Gastroesophageal sphincter (tissue), 4 donors: Measurements from ENCODE around the gene ZBTB47. TPM values are rescaled to one million over a fixed set of nuclear protein-coding genes. Genes with fewer than 3 reads are reported as not detected.

Experiments used
- ATAC-seq: fragments of 150-250 bp; one replicate; pipeline ENCODE4 v1.9.1; 2016; ENCODE audit warnings: mild to moderate bottlenecking, moderate library complexity
- H3K27ac ChIP-seq, 4 donors: fragments of 200-600 bp; sonication (generic) in 3 of 4; 1 replicate in 3 of 4; 2 replicates in 1 of 4; pipeline ENCODE4 v1.5.1; 2016 to 2019
- H3K27me3 ChIP-seq: fragments of 200-600 bp; sonication (generic); one replicate; pipeline ENCODE4 v1.5.1; 2019
- H3K36me3 ChIP-seq, 2 donors: fragments of 200-600 bp; sonication (generic); one replicate each; pipeline ENCODE4 v1.5.1; 2019; ENCODE audit warnings: control low read depth in 1 of 2
- H3K4me1 ChIP-seq, 3 donors: fragments of 200-600 bp; sonication (generic); 1 replicate in 2 of 3; 2 replicates in 1 of 3; pipeline ENCODE4 v1.5.1; 2016 to 2019; ENCODE audit warnings: control low read depth in 2 of 3
- H3K4me3 ChIP-seq, 2 donors: fragments of 200-600 bp; sonication (generic); one replicate each; pipeline ENCODE4 v1.5.1; 2019; ENCODE audit warnings: mild to moderate bottlenecking in 1 of 2, moderate library complexity in 1 of 2
- H3K9me3 ChIP-seq, 3 donors: fragments of 200-600 bp; sonication (generic); one replicate each; pipeline ENCODE4 v1.5.1; 2017 to 2019; ENCODE audit warnings: control low read depth in 2 of 3
- CTCF ChIP-seq, 4 experiments: fragments of 200-600 bp in 2 of 4; fragments of 450-650 bp in 2 of 4; sonication (generic) in 1 of 4; IDR thresholded peaks; one replicate each; pipeline ENCODE4 v1.5.1; 2017 to 2019; ENCODE audit warnings: antibody characterized with exemption in 4 of 4, mild to moderate bottlenecking in 2 of 4, moderate library complexity in 2 of 4
- EP300 ChIP-seq: sonication (generic); formaldehyde crosslinking; IDR thresholded peaks from one replicate; pipeline ENCODE4 v1.6.1; 2017; ENCODE audit warnings: antibody characterized with exemption, mild to moderate bottlenecking
- POLR2A ChIP-seq, 2 donors: fragments of 450-650 bp; IDR thresholded peaks; one replicate each; pipeline ENCODE4 v1.6.1; 2017; ENCODE audit warnings: antibody characterized with exemption in 2 of 2, mild to moderate bottlenecking in 2 of 2, moderate library complexity in 1 of 2
- POLR2AphosphoS5 ChIP-seq: sonication (generic); formaldehyde crosslinking; IDR thresholded peaks from one replicate; pipeline ENCODE4 v1.6.1; 2017; ENCODE audit warnings: antibody characterized with exemption
- WGBS, 2 donors: methylation state at CpG; one replicate each; pipeline ENCODE4 v1.1.5; 2018; ENCODE audit warnings: low coverage in 1 of 2; 5-methylcytosine and 5-hydroxymethylcytosine counted together
- total RNA-seq, 4 donors: library from RNA; depleted of rRNA; stranded (reverse); fragments of >200 nt; gene quantifications; one replicate each; pipeline ENCODE4 v1.1.0, GENCODE V29; 2016

The ZBTB47 gene
- total RNA-seq: 100 to 1,000 TPM in 3 of 4 donors, 10 to 100 TPM in 1; 86.8 to 152 (median 110) TPM

- Histone ChIP-seq H3K9me3 (no peaks in the 10 kb centered on the region), H3K4me3 (peak within 1 kb of the TSS; percentile 92 to 95), H3K27me3 (no peaks in the 10 kb centered on the region), H3K36me3 (peaks cover 0 to 21% of the 10 kb centered on the region in 2 donors), H3K27ac (peak within 1 kb of the TSS; percentile 93 to 97 (median 96)), H3K4me1 (peaks cover 7 to 80% (median 40%) of the 10 kb centered on the region in 3 donors)
- TF ChIP-seq POLR2A (IDR thresholded peaks at IDR 0.05) (no peak), EP300 (no peak), POLR2AphosphoS5 (peak; percentile 53)
- WGBS, 2 donors: no CpG with 5 or more reads among the region's 31 CpGs
- peak; percentile 57 for ATAC-seq
These were observed at the start of gene ZBTB47 for GRCh38 chr3:42653560-42654330. ZBTB47 (plus strand) TSS chr3:42653697; CDS start chr3:42658356, 4,659 bp downstream.

DNA sequence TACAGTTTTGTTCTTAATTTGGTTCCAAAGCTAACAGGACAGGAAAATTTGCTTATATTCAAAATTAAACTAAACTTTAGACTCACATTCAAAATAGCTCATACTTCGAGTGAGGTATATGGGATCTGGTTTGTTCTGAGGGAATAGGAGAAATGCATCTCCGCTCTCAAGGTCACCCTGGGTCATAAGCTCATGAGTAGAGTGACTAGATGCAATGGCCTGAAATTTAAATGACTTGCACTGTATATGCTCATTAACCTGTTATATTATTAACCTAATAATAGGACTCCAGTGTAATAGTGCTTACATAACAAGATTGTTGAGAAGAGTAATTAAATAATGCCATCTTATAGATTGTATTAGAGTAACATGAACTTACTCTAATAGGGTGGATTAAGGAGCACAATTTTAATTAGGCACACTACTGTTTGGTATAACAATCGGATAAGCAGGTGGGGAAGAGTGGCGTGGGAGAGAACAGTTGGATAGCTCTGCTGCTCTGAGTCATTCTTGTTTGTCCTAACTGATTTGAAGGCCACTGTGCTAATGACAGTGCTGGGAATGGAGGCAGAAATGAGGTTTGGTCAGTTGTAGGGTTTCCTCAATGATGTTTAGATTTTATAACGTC lies 47.8 kb upstream of the ZBTB47 start:
- WGBS, 2 donors: 43 to 52% methylated on average over 5 of the region's 5 CpGs
- TF ChIP-seq POLR2AphosphoS5: no peak
- peaks cover 0 to 7% (median 0%) of the 10 kb centered on the region in 3 donors for H3K9me3 ChIP-seq
- H3K36me3 ChIP-seq: peaks cover 0 to 10% of the 10 kb centered on the region in 2 donors
- no peaks in the 10 kb centered on the region for H3K27me3 ChIP-seq
- no peak overlapping the region for H3K4me3 ChIP-seq
- H3K27ac ChIP-seq: peak overlapping the region in 3 of 4 donors; percentile 17 to 34 (median 32)
- no peak for ATAC-seq
- H3K4me1 ChIP-seq: peaks cover 12 to 69% (median 24%) of the 10 kb centered on the region in 3 donors

GRCh38 chr3:42608581-42608980 lies 44.9 kb upstream of the ZBTB47 start:
- peaks cover 0 to 9% of the 10 kb centered on the region in 2 donors for H3K36me3 ChIP-seq
- H3K4me3 ChIP-seq: no peak overlapping the region
- no peaks in the 10 kb centered on the region for H3K27me3 ChIP-seq
- peak; percentile 48 for ATAC-seq
- peaks cover 20 to 75% (median 20%) of the 10 kb centered on the region in 3 donors for H3K4me1 ChIP-seq
- 18% methylated on average over 3 to 4 of the region's 5 CpGs for WGBS, 2 donors
- peak overlapping the region in 3 of 4 donors; percentile 2 to 60 (median 47) for H3K27ac ChIP-seq
- TF ChIP-seq CTCF (IDR thresholded peaks at IDR 0.05): no peak
- peak; percentile 16 for TF ChIP-seq POLR2AphosphoS5
- TF ChIP-seq POLR2A (IDR thresholded peaks at IDR 0.05): no peak
- no peak for TF ChIP-seq EP300
- H3K9me3 ChIP-seq: peaks cover 0 to 7% (median 0%) of the 10 kb centered on the region in 3 donors

DNA sequence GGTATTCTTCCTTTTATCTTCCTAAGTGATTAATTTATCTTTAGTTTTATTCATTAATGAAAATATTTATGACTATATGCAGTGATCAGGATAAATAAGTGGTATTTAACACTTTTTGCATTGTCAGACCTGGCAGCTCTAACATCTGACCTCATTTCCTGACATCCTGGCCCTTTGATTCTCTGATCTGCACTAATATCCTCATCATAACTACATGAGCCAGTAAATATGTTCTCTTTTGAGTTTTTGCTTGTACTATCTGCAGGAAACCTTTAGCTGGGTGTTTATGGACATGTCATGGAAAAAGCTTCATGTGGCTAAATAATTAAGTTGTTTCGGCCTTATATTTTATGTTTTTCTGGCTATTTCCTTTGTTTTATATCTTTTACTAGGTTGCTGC lies 42.5 kb upstream of the ZBTB47 start:
- no peak overlapping the region for H3K4me3 ChIP-seq
- H3K9me3 ChIP-seq: no peaks in the 10 kb centered on the region
- H3K27ac ChIP-seq: peak overlapping the region; percentile 10 to 65 (median 42)
- ATAC-seq: no peak
- H3K4me1 ChIP-seq: peaks cover 13 to 85% (median 20%) of the 10 kb centered on the region in 3 donors
- H3K27me3 ChIP-seq: no peaks in the 10 kb centered on the region
- no peak for TF ChIP-seq CTCF (IDR thresholded peaks at IDR 0.05)
- TF ChIP-seq EP300: no peak
- TF ChIP-seq POLR2A (IDR thresholded peaks at IDR 0.05): no peak
- no peak for TF ChIP-seq POLR2AphosphoS5
- 71 to 84% methylated on average over 1 of the region's 1 CpG for WGBS, 2 donors
- peaks cover 0 to 5% of the 10 kb centered on the region in 2 donors for H3K36me3 ChIP-seq

DNA sequence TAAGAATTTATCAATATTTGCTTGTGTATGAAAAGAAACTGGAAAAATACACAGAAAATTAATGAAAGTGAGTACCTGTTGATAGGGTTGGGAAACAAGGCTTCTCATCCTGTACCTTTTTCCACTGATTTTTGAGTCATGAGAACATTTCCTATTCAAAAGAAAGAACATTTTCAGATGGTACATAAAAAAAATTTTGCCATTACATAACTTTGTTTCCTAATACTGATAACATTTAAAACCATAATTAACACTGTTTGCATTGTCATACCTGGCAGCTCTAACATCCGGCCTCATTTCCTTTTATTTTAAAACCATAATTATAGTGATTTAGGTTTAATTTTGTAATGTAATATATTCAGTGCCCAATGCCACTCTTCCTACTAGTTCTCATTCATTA lies 41.3 kb upstream of the ZBTB47 start:
- ATAC-seq: no peak
- Histone ChIP-seq H3K27ac (peak overlapping the region in 3 of 4 donors; percentile 1 to 65 (median 65)), H3K4me3 (no peak overlapping the region), H3K9me3 (no peaks in the 10 kb centered on the region), H3K4me1 (peaks cover 9 to 87% (median 19%) of the 10 kb centered on the region in 3 donors), H3K27me3 (no peaks in the 10 kb centered on the region), H3K36me3 (peaks cover 0 to 5% of the 10 kb centered on the region in 2 donors)
- 65 to 85% methylated on average over 1 of the region's 1 CpG for WGBS, 2 donors
- TF ChIP-seq POLR2A (IDR thresholded peaks at IDR 0.05) (no peak), EP300 (no peak), POLR2AphosphoS5 (no peak), CTCF (IDR thresholded peaks at IDR 0.05) (no peak)
